GM21619 (cell line): Measurements from ENCODE around the gene VSNL1.

ENCODE experiments used
- ATAC-seq: cut with Tn5 transposase; IDR thresholded peaks from one replicate; pipeline ENCODE4 v1.9.1; 2021; ENCODE audit not compliant: unreplicated experiment

Gene VSNL1

DNA sequence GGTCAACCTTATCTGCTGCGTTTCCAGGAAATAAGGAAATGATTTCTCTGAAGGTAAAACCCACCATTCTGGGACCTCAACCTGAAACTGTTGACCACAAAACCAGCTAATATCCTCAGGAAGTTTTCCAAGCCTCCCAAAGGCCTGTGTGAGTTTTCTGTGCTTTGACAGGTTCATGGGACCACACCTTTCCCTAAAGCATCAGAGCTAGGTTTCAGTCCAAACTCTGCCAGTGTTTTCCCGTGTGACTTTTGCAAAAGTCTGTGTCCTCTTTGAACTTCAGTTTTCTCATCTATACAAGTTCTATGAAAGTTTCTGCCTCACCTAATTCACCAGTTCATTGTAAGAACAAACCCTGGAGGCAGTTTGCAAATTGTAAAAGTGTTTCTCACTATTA, 39.8 kb downstream of the VSNL1 start:
- ATAC-seq: no peak

DNA sequence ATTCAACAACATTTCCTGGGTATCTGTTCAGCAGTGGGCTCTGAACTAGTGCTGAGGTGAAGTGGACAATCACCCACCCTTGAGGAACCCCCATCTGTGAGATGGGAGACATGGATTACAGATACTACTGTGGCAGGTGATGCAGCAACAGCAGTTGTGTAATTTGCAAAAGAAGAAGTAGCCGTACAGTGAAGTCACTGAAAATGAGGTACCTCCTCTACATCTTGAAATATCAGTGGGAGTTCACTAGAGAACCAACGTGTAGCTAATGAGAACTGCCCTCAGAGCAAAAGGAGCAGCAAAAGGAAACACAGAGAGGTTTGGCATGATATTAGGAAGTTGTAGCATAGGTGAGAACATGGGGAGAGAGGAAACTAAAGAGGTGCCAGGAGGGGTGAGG, 41.3 kb downstream of the VSNL1 start:
- no peak for ATAC-seq

DNA sequence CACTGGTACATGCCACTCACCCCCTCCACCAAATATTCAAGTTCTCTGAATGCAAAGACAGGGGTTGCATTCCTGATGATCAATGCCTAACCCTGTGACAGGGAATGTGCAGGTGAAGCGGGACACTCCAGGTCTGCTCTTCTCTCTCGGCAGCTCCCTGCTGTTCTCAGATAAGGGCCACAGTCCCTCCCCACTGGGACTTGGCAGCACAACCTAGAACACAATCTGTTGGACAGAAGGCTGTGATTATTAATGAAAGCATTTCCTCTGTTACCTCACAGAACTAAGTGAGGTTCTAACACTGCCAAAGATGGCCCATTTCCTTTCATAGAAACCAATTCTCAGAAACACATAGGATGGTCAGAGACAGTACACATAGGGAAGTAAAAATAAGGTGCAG, 42.7 kb downstream of the VSNL1 start:
- ATAC-seq: no peak

DNA sequence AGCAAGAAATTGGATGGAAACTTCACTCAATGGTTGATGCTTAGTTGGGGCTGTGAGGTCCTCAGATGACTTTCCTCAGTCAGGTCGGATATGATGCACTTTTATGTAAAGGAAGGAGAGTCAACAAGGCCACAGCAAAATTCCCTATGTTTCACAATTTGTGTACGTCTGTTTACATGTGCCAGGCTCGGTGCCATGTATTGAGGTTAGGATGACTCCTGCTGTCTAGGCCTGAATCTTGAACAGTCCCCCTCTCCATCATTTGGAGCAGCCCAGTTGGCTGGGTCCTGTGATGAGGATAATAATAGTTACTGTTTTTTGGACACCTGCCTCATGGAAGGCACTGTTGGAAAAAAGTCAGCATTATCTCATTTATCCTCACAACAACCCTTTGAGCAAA, 43.1 kb downstream of the VSNL1 start:
- ATAC-seq: no peak

DNA sequence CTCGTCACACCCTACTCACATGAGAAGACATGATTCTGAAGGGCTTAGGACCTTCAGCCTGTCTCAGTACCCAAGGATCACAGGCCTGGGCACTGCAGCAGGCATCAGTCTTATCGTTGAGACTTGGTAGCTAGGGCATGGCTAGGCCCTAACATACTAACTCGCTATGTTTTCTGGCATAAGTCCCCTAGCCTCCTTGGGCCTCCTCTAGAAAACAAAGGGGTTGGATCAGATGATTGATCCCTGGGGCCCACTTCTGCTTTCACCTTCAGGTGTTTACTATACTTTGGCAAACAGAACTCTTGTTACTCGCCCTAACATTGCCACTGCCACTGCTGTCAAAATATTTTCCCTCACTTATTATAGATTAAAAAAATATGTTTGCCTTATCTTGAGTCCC, 44.2 kb downstream of the VSNL1 start:
- no peak for ATAC-seq

DNA sequence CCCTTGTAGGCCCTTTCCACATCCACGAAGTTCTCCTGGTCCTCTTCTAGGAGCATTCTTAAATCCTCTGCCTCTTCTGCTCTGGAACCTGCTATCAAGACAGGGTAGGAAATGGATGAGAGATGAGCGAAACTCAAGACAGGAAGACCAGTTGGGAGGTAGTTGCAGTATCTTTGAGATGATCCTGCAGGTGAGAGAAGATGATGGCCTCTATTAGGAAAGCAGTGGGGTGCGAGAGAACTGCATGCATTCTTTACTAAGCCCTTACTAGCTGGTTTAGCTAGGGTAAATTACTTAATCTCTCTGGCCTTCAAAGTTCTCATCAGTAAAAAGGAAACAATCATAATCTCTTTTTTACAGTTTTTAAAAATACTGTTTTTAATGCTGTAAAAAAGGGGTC, 47.0 kb downstream of the VSNL1 start:
- ATAC-seq: no peak

DNA sequence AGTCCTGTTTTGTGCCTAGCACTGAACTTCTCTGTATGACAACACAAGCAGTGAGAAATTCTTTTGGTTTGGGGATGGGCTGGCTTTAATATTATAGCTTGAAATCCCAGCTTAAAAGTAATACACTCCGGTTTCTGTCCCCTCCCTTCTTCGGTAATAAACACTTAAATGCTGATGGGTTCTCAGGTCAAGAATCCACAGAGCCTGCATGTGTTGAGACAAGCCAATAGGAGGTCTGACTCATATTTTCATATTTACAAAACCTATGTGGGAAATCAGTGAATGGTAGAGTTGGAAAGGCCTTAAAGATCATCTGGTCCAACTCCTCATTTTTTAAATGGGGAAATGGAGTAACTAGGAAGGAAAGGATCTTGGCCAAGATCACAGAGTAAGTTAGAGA, 47.5 kb downstream of the VSNL1 start:
- no peak for ATAC-seq

DNA sequence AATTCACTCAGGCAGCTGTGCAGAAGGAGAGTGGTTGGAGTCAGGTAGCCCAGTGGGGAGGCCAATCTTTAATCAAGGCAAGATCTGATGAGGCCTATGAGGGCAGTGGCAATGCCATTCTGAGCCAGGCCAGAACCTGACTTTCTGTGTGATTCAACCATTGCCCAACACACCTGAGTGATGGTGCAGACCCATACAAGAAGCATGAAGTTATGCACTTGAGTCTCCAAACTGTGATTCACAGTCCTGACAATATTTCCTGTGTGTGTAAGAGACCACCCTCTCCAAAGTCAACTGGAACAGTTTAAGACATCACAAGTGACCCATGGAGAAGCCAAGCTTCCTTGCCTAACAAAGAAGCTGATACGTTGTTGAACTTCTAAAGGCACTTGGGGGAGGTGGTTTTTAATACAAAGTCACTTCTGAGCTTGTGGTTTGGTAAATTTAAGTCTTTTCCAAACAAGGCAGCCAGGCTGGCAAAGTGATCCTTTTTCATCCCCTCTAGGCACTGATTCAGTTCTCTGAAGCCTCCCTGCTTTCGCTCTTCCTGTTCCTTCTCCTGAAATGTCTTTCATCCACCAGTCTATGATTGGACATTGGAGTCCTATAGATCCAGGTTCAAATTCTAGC, 49.0 kb downstream of the VSNL1 start:
- no peak for ATAC-seq

DNA sequence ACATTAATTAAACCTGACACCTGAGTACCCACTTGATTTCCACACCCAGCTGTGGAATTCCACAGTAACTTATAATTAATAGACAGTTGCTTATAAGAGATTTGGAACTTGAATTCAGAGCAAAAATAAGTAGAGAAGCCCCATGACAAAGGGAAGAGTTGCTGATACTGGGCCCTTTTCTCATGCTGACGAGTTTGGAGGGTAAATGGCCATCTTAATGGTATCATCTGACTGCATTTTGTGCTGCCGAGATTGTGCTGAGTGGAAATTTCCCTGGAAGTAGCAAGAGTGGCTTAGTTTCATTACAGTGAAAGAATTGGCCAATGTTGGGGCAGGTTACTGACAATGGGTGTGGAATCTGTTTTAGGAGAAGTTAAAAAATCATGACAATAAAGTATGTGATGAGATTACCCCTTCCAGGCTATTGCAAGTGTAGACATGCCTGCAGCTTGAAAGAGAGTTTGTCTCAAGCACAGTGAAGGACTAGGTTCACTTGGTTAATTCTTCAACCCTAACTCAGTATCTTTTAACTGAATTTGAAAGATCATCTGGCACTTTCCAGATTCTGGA, 49.9 kb downstream of the VSNL1 start:
- no peak for ATAC-seq

DNA sequence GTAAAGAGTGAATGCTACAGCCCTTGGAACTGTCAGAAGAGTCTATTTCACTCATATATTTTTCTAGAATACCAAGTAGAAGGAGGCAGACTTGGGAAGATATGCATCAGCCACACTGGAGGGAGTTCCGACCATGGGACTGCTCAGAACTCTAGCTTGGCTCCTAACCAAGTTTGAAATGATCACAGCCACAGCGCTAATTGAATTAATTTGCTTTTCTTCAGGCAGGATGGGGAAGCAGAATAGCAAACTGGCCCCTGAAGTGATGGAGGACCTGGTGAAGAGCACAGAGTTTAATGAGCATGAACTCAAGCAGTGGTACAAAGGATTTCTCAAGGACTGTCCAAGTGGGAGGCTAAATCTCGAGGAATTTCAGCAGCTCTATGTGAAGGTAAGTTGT, 51.4 kb downstream of the VSNL1 start:
- ATAC-seq: no peak

DNA sequence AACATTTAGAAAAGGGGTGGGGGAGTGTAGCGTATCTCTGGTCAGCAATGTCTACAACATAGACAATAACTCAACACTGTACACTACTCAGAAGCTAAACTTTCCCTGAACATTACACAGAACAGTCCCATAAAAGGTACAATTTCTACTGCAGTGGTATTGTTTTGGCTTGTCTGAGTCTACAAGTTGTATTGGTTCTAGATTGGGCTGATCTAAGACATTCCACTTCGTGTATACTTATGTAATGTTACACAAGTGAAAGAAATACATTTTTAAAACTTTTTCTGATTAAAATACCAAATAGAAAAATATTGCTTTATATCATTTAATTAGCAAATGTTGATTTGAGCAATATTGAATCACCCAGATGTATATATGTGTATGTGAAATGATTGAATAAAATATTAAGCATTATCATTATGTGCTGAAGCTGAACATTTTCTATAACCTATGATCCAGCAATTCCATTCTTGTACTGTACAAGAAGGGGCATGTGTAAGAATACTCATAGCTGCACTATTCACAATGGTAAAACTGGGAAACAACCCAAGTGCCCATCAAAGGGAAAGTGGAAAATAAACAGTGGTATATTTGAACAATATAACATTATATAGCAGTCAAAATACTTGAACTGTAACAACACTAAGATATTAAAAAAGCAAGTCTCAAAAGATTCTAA, 52.4 kb downstream of the VSNL1 start:
- ATAC-seq: no peak

DNA sequence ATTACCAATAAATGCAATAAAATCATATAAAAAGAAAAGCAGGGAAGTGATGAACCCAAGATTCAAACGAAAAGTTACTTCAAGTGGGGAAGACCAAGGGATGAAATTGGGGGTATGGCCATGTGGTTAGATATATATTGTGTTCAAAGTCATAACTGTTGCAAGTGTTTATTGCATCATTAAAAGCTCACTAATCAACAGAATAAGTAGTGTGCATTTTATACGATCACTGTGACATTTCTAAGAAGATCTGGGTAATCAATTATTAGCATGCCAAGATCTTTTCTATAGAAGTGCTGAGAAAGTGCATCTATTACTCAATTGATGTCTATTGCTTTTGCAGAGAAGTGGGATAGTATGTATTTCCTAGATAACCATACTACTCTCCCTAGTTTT, 52.9 kb downstream of the VSNL1 start:
- no peak for ATAC-seq

DNA sequence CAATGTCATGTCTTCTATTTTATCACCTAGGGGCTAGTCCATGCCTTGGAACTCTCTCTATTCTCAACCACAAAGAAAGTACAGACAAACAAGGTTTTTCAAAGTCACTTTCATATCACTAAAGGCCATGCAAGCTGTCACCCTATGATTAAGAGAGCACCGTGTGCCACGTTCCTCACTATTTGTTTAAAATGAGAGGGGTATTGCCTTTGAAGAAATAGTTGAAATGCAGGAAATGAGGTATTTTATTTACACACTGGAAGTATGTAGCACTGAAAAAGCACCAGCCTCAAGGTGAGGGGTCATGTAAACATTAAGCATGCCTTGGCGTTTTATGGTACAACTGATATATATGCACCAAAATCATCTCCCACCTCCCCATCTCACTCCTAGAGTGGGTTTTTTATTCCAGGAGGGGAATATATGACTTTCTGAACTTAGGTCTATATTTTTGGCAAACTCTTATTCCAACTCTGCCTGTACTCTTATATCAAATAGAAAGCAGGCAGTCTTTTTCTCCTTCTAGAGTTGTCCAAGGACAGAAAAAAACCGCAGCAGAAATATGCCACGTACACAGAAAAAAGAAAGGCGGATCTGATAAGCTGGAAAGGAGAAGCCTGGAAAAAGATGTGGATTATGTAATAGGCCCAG, 53.5 kb downstream of the VSNL1 start:
- no peak for ATAC-seq

DNA sequence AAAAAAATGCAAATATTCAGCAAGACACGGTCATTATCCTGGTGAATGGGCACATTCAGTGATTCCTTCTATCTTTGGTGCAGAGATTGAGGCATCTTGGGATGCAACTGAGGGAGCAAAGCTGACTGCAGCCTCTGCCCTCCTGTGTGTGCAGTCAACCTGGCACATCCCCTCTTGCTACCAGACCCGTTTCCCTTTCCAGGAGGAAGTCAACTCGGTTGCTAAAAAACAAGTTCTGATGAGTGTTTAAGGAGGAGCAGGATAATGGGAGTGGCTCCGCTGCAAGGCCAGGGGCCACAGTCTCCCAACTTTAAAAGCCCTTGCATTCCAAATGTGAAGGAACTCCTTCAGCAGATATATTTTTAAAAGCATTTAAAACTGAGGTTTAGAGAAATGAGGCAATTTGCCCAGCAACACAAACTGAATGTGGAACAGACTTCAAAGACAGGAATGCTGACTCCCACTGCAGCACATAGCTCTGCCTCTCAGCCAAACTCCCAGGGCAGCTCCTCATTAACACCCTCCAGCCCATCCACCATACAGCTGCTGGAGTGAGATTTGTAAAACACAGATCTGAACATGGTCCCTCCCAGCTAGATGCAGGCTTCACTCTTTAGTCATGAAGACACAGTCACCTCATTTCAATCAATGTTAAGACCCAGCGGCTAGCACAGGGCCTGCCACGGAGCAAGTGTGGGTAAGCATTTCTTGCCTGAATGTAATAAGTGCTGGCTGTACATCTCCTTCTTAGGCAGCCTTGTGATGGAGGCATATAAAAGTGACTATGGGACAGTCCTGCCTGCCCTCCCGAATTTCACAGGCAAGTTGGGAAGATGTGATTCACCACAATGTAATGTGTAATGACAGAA, 54.3 kb downstream of the VSNL1 start:
- no peak for ATAC-seq

DNA sequence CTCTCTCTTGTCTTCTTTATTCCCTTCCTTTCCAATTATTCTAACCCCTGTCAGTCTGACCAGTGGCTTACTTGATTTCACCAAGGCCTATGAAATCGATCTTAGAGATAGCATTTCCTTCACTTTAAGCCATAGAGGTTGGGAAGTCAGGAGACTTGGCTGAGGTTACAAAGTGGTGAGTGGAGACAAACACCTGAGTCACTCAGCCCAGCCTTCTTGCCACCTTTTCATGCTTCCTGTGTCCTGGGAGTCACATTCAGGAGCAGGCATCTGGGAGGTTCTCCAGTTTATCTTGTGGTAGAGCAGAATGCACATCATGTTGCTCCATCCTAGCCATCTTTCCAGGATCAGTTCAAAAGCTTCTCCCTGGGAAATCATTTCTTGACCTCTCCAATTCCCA, 59.1 kb downstream of the VSNL1 start:
- no peak for ATAC-seq

DNA sequence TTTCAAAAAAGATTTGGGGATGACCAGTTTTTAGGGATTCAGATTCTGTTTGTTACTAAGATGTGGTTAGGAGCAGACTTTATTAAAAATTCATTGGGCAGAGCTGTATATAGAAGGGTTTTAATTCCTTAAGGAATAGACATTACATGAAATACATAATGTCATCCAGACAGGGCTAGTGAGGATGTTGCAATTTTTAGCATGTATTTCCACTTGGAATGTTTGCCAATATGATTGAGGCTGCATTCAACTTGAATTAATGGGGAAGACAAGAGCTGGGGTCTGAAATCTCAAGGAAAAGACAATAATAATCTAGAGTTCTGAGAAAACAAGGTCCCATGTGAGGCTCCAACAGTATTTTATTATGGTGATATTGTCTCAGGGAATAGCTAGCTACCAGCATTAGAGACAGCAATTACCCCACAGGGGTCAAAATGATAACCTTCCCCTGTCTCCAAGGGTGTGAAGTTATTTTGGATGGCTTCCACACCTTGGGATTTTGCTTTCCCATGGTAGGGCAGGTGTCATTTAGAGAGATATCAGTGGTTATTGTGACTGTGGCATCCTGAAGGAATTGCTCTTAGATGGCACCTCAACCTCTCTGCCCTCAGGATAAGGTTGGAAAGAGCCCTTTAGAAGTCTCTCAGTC, 60.2 kb downstream of the VSNL1 start:
- no peak for ATAC-seq

DNA sequence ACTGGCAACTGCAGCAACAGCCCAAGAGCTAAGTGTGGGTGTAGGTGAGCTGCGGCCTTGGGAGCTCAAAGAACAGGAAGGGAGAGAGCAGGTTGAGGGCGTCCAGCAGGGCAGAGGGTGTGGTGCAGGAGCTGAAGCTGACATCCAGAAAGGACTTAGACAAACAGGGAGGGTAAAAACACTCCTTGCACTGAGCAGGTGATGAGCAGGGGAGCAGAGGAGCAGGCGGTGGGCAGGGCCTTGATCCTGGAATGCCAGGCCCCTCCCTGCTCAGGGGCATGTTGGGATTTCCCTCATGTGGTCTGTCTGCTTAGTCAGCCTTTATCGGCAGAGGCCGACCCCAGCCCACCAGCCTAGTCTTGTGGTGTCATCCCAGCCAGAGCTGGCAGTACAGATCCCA, 63.6 kb downstream of the VSNL1 start:
- no peak for ATAC-seq

DNA sequence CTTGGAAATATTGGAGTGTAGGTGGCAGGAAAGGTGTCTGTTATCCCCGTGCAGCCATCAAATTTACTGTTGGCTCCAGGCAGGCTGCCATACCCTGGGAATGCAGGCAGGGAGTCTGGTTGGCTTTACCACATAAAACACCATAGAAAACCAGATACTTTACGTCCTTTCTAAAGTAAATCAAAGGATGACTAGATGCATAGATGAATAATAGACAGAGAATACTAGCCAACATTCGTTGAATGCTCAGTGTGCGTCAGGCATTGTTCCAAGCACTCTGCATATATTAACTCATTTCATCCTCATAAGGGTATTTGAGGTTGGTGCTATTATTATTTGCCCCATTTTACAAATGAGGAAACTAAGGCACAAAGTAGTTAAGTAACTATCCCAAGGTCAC, 65.2 kb downstream of the VSNL1 start:
- no peak for ATAC-seq

DNA sequence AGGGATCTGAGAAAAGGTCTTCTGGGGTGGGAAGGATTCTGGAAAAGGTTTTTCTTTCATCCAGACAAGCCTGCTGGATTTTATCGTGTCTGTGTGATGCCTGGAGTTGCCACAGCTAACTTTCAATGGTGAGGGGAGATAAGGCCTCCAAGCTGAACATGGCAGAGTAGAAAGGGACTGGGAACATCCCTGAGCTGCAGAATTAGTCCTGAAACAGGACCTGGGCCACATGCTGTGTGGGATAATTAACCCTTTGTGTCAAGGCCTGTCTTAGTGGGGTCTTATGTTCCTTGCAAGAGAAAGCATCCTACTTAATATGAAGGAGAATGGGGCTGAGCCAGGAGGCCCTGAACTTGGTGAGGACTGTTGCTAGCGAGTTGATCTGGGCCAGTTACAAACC, 66.4 kb downstream of the VSNL1 start:
- ATAC-seq: no peak

DNA sequence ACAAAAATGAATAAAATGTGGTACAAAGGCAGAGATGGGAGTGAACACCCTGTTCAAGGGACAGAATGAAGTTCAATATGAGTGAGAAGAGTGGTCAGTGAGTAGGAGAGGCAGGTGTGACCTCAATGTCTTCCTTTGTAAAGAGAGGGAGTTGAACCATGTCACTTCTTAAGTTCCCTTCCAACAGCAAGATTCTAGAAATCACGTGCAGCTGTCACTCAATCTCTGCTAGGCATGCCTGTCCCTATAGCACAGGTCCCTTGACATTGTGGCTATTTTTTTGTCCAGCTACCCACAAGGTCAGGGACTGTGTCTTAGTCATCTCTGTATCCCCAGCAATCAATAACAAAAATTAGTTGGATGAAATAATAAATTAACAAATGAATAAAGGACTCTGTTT, 66.9 kb downstream of the VSNL1 start:
- no peak for ATAC-seq

DNA sequence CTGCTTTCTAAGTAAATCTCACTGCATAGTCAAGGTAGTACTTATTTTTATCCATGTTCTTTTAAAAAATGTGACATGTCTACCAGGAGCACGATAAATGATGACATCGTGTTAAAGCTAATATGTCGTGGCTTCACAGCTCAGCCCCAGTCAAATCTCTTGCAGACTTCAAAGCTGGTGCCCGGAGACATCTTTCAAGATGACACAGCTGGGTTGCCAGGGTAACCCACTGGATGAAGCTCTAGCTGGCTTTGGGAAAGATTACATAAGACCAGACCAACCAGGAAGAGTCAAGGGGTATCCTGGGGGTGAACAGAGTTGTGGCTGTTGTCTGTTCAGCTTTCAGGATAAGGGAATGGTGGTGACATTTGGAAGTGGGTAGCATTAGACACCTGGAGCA, 67.8 kb downstream of the VSNL1 start:
- ATAC-seq: no peak
